IMR-90 (cell line): Measurements from ENCODE around the gene WDFY1. TPM values are rescaled to one million over a fixed set of nuclear protein-coding genes. Genes with fewer than 3 reads are reported as not detected.

Experiments used
- ATAC-seq: fragments of 200-7000 bp; cut with Tn5 transposase; 2 replicates; pipeline ENCODE4 v1.9.1; 2020; ENCODE audit warnings: low read depth, mild to moderate bottlenecking, moderate library complexity
- BruUV-seq: library from RNA; stranded (reverse); fragments of 400-500 nt; replicated peaks from 2 replicates; lab custom pipeline; 2021; lab: Mats Ljungman, UMichigan
- CTCF ChIA-PET: fragments of 300-600 bp; formaldehyde crosslinking; extraction: SDS; loops from one replicate; lab custom pipeline; 2021; ENCODE audit warnings: antibody characterized with exemption; lab: Yijun Ruan, JAX
- POLR2A ChIA-PET: fragments of 300-600 bp; sonication (Branson Sonifier 250); formaldehyde crosslinking; loops from one replicate; lab custom pipeline; 2022; ENCODE audit warnings: antibody characterized with exemption; ENCODE audit not compliant: unreplicated experiment; lab: Charles Lee
- DNase-seq: peaks from one replicate; pipeline ENCODE4 v3.0.0; 2013
- H2AFZ ChIP-seq: replicated peaks from 2 replicates; pipeline ENCODE3; 2013; ENCODE audit warnings: low read length, mild to moderate bottlenecking; ENCODE audit not compliant: poor library complexity
- H2AK5ac ChIP-seq: 2 replicates; pipeline ENCODE4 v1.6.1; 2013; ENCODE audit warnings: low read depth, low read length, inconsistent platforms
- H2AK9ac ChIP-seq: replicated peaks from 2 replicates; pipeline ENCODE3; 2013; ENCODE audit warnings: mild to moderate bottlenecking, low read depth, low read length, moderate library complexity; ENCODE audit not compliant: poor library complexity
- H2BK120ac ChIP-seq: 2 replicates; pipeline ENCODE4 v1.6.1; 2013; ENCODE audit warnings: low read depth, low read length, inconsistent platforms
- H2BK15ac ChIP-seq: 3 replicates; pipeline ENCODE4 v1.6.1; 2013; ENCODE audit warnings: low read depth, low read length, inconsistent platforms
- H2BK20ac ChIP-seq: 2 replicates; pipeline ENCODE4 v1.6.1; 2013; ENCODE audit warnings: low read depth, mild to moderate bottlenecking, inconsistent platforms, low read length, moderate library complexity
- H2BK5ac ChIP-seq: 2 replicates; pipeline ENCODE4 v1.6.1; 2013; ENCODE audit warnings: mild to moderate bottlenecking, low read depth, low read length, inconsistent platforms; ENCODE audit not compliant: poor library complexity, severe bottlenecking
- H3K14ac ChIP-seq: replicated peaks from 2 replicates; pipeline ENCODE4 v1.6.1; 2013; ENCODE audit warnings: low read depth, low read length, inconsistent platforms
- H3K18ac ChIP-seq: 2 replicates; pipeline ENCODE4 v1.6.1; 2013; ENCODE audit warnings: low read depth, low read length, control low read depth
- H3K23ac ChIP-seq: 2 replicates; pipeline ENCODE4 v1.6.1; 2013; ENCODE audit warnings: low read depth, low read length, inconsistent platforms
- H3K27ac ChIP-seq: 2 replicates; pipeline ENCODE4 v1.5.1; 2013; ENCODE audit warnings: mild to moderate bottlenecking, control low read depth, low read length; ENCODE audit not compliant: insufficient read depth
- H3K27me3 ChIP-seq: 2 replicates; pipeline ENCODE4 v1.6.1; 2013; ENCODE audit warnings: low read length; ENCODE audit not compliant: control insufficient read depth, insufficient read depth
- H3K36me3 ChIP-seq: 2 replicates; pipeline ENCODE4 v1.6.1; 2013; ENCODE audit warnings: low read length, mixed read lengths; ENCODE audit not compliant: control insufficient read depth, insufficient read depth
- H3K4ac ChIP-seq: 2 replicates; pipeline ENCODE4 v1.6.1; 2013; ENCODE audit warnings: low read depth, low read length, inconsistent platforms
- H3K4me1 ChIP-seq: 2 replicates; pipeline ENCODE4 v1.6.1; 2013; ENCODE audit warnings: low read length, mixed read lengths; ENCODE audit not compliant: control insufficient read depth, insufficient read depth
- H3K4me2 ChIP-seq: 2 replicates; pipeline ENCODE4 v1.6.1; 2013; ENCODE audit warnings: low read depth, mild to moderate bottlenecking, control low read depth, low read length, moderate library complexity
- H3K4me3 ChIP-seq: 2 replicates; pipeline ENCODE4 v1.5.1; 2013; ENCODE audit warnings: low read depth, mild to moderate bottlenecking, control low read depth, low read length, moderate library complexity; ENCODE audit not compliant: insufficient read depth
- H3K56ac ChIP-seq: 2 replicates; pipeline ENCODE4 v1.6.1; 2013; ENCODE audit warnings: low read length, inconsistent platforms; ENCODE audit not compliant: insufficient read depth; ENCODE audit errors: extremely low read depth
- H3K79me1 ChIP-seq, 2 experiments: 2 replicates each; pipeline ENCODE4 v1.6.1; 2013; ENCODE audit warnings: low read length in 2 of 2, inconsistent platforms in 1 of 2, low read depth in 1 of 2
- H3K9ac ChIP-seq: 2 replicates; pipeline ENCODE4 v1.6.1; 2013; ENCODE audit warnings: low read depth, low read length, control low read depth
- H3K9me1 ChIP-seq: 2 replicates; pipeline ENCODE4 v1.6.1; 2013; ENCODE audit warnings: low read length, inconsistent platforms; ENCODE audit not compliant: insufficient read depth
- H3K9me3 ChIP-seq: 2 replicates; pipeline ENCODE4 v1.6.1; 2013; ENCODE audit warnings: low read length; ENCODE audit not compliant: control insufficient read depth, insufficient read depth
- H4K20me1 ChIP-seq: 2 replicates; pipeline ENCODE4 v1.6.1; 2013; ENCODE audit warnings: low read length, inconsistent platforms; ENCODE audit not compliant: insufficient read depth
- H4K5ac ChIP-seq: 2 replicates; pipeline ENCODE4 v1.6.1; 2013; ENCODE audit warnings: mild to moderate bottlenecking, low read depth, low read length, control low read depth
- H4K8ac ChIP-seq, 2 experiments: 2 replicates each; pipeline ENCODE4 v1.6.1; 2013; ENCODE audit warnings: low read depth in 2 of 2, low read length in 2 of 2, control low read depth in 1 of 2, inconsistent platforms in 1 of 2
- H4K91ac ChIP-seq: 2 replicates; pipeline ENCODE4 v1.6.1; 2013; ENCODE audit warnings: low read depth, low read length, inconsistent platforms; ENCODE audit not compliant: insufficient read depth
- BHLHE40 ChIP-seq: fragments of 150-350 bp; IDR thresholded peaks from 2 replicates; pipeline ENCODE4 v1.6.1; 2016; ENCODE audit warnings: mild to moderate bottlenecking, low read depth, low read length
- CEBPB ChIP-seq: IDR thresholded peaks from 2 replicates; pipeline ENCODE4 v1.6.1; 2012; ENCODE audit warnings: low read depth, low read length, improper control_type of control experiment
- CHD1 ChIP-seq: IDR thresholded peaks from 2 replicates; pipeline ENCODE4 v1.6.1; 2012; ENCODE audit warnings: low read depth, low read length, improper control_type of control experiment
- FOS ChIP-seq: fragments of 150-350 bp; IDR thresholded peaks from 2 replicates; pipeline ENCODE4 v1.6.1; 2016; ENCODE audit warnings: low read depth, low read length
- MAFK ChIP-seq: IDR thresholded peaks from 2 replicates; pipeline ENCODE4 v1.6.1; 2012; ENCODE audit warnings: low read depth, low read length, improper control_type of control experiment
- MAZ ChIP-seq: IDR thresholded peaks from 2 replicates; pipeline ENCODE4 v1.6.1; 2012; ENCODE audit warnings: low read depth, mild to moderate bottlenecking, low read length, improper control_type of control experiment, moderate library complexity, borderline replicate concordance
- MXI1 ChIP-seq: IDR thresholded peaks from 2 replicates; pipeline ENCODE4 v1.6.1; 2012; ENCODE audit warnings: low read depth, mild to moderate bottlenecking, low read length, moderate library complexity, borderline replicate concordance
- NFE2L2 ChIP-seq: fragments of 150-350 bp; IDR thresholded peaks from 2 replicates; pipeline ENCODE4 v1.6.1; 2016; ENCODE audit warnings: low read depth, mild to moderate bottlenecking, low read length
- POLR2A ChIP-seq: IDR thresholded peaks from 2 replicates; pipeline ENCODE4 v1.6.1; 2012; ENCODE audit warnings: mild to moderate bottlenecking, low read depth, low read length
- RCOR1 ChIP-seq: IDR thresholded peaks from 2 replicates; pipeline ENCODE4 v1.6.1; 2012; ENCODE audit warnings: mild to moderate bottlenecking, low read length, improper control_type of control experiment; ENCODE audit not compliant: insufficient replicate concordance
- RFX5 ChIP-seq: IDR thresholded peaks from 2 replicates; pipeline ENCODE4 v1.8.0; 2012; ENCODE audit warnings: low read depth, mild to moderate bottlenecking, low read length, moderate library complexity
- SMC3 ChIP-seq: fragments of 150-350 bp; IDR thresholded peaks from 2 replicates; pipeline ENCODE4 v1.6.1; 2016; ENCODE audit warnings: low read depth, mild to moderate bottlenecking, antibody characterized with exemption, low read length, moderate library complexity
- USF2 ChIP-seq: fragments of 150-350 bp; IDR thresholded peaks from 2 replicates; pipeline ENCODE4 v1.6.1; 2017; ENCODE audit warnings: mild to moderate bottlenecking, antibody characterized with exemption, low read length, low read depth
- dilution Hi-C: fragments of 300-500 bp; cut with HindIII; formaldehyde crosslinking; loops from one replicate; pipeline ENCODE4 v1.14.3; 2018; ENCODE audit warnings: low sequenced_read_pairs; ENCODE audit not compliant: unreplicated experiment
- in situ Hi-C: fragments of 300-500 bp; cut with MboI; formaldehyde crosslinking; loops from 3 replicates; pipeline ENCODE4 v1.14.3; 2019; ENCODE audit warnings: low sequenced_read_pairs, inconsistent platforms, mixed read lengths
- intact Hi-C: fragments of 100-400 bp; cut with micrococcal nuclease; formaldehyde crosslinking; loops from 2 replicates; pipeline ENCODE4 v1.10.0; 2022
- polyA plus RNA-seq, 3 experiments: library from polyadenylated mRNA; depleted of rRNA; stranded (reverse); fragments of >200 nt; gene quantifications; 2 replicates each; pipeline ENCODE4 v1.2.3, GENCODE V29; 2012; ENCODE audit warnings: low replicate concordance in 1 of 3
- total RNA-seq: library from RNA; depleted of rRNA; stranded (reverse); fragments of >200 nt; gene quantifications from 2 replicates; pipeline ENCODE4 v1.2.3, GENCODE V29; 2012
- TF ChIP-seq, protein P1 (sequence below): fragments of 150-350 bp; IDR thresholded peaks from 2 replicates; pipeline ENCODE4 v1.6.1; 2016; ENCODE audit warnings: low read depth, mild to moderate bottlenecking, low read length, moderate library complexity, borderline replicate concordance
- TF ChIP-seq, protein P2 (sequence below): conservative IDR thresholded peaks from 2 replicates; pipeline ENCODE4 v1.5.1; 2012; ENCODE audit warnings: mild to moderate bottlenecking, low read depth, low read length, improper control_type of control experiment

The WDFY1 gene
- total and polyA plus RNA-seq, 2 of the 4 experiments (the other 2 are of a cell fraction): 35.6 to 93.6 TPM

GRCh38 chr2:223914324-223914723, 30.8 kb downstream of the WDFY1 start:
- no peaks in the 10 kb centered on the region for H3K9me3 ChIP-seq
- H3K4me2 ChIP-seq: no peak overlapping the region
- no peak overlapping the region for H4K8ac ChIP-seq
- dilution Hi-C loops: no loop called here
- H3K27me3 ChIP-seq: no peaks in the 10 kb centered on the region
- H3K56ac ChIP-seq: no peak overlapping the region
- peak overlapping the region; percentile 56 for H2BK5ac ChIP-seq
- no TSS peak for BruUV-seq
- H3K4ac ChIP-seq: no peak overlapping the region
- intact Hi-C loops: no loop called here
- no peak overlapping the region for H2BK120ac ChIP-seq
- peaks cover 20% of the 10 kb centered on the region for H3K4me1 ChIP-seq
- H3K79me1 ChIP-seq: peaks cover 38 to 62% of the 10 kb centered on the region in 2 experiments
- H3K4me3 ChIP-seq: no peak overlapping the region
- H2AFZ ChIP-seq: no peak overlapping the region
- CTCF ChIA-PET: interaction anchor here (0.6 to 1.0 kb wide), 2 partner anchors 9 to 1049 kb away, joined by 3 read pairs; no protein-coding TSS in a partner anchor
- H3K23ac ChIP-seq: no peak overlapping the region
- DNase-seq (peak; percentile 76), ATAC-seq (peak; percentile 79)
- H4K5ac ChIP-seq: no peak overlapping the region
- H2AK5ac ChIP-seq: no peak overlapping the region
- H3K14ac ChIP-seq: no peak overlapping the region
- peak overlapping the region; percentile 96; the same call in 1 of the 2 replicates for H3K27ac ChIP-seq
- no peak overlapping the region for H3K18ac ChIP-seq
- H3K9ac ChIP-seq: no peak overlapping the region
- H4K91ac ChIP-seq: no peak overlapping the region
- H4K20me1 ChIP-seq: peaks cover 22% of the 10 kb centered on the region
- in situ Hi-C loops: no loop called here
- H3K9me1 ChIP-seq: peaks cover 13% of the 10 kb centered on the region
- TF ChIP-seq USF2 (no peak), MXI1 (no peak), CEBPB (peak; percentile 61), CHD1 (no peak), RCOR1 (no peak), NFE2L2 (no peak), MAFK (no peak), RFX5 (no peak), MAZ (no peak), POLR2A (no peak), BHLHE40 (0 out of 2 replicates have a peak, but pooled peaks have one; percentile 35), SMC3 (no peak), FOS (no peak)
- TF ChIP-seq, protein P1, sequence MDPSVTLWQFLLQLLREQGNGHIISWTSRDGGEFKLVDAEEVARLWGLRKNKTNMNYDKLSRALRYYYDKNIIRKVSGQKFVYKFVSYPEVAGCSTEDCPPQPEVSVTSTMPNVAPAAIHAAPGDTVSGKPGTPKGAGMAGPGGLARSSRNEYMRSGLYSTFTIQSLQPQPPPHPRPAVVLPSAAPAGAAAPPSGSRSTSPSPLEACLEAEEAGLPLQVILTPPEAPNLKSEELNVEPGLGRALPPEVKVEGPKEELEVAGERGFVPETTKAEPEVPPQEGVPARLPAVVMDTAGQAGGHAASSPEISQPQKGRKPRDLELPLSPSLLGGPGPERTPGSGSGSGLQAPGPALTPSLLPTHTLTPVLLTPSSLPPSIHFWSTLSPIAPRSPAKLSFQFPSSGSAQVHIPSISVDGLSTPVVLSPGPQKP: no peak
- TF ChIP-seq, protein P2, sequence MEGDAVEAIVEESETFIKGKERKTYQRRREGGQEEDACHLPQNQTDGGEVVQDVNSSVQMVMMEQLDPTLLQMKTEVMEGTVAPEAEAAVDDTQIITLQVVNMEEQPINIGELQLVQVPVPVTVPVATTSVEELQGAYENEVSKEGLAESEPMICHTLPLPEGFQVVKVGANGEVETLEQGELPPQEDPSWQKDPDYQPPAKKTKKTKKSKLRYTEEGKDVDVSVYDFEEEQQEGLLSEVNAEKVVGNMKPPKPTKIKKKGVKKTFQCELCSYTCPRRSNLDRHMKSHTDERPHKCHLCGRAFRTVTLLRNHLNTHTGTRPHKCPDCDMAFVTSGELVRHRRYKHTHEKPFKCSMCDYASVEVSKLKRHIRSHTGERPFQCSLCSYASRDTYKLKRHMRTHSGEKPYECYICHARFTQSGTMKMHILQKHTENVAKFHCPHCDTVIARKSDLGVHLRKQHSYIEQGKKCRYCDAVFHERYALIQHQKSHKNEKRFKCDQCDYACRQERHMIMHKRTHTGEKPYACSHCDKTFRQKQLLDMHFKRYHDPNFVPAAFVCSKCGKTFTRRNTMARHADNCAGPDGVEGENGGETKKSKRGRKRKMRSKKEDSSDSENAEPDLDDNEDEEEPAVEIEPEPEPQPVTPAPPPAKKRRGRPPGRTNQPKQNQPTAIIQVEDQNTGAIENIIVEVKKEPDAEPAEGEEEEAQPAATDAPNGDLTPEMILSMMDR: no peak
- POLR2A ChIA-PET: no interaction called here
- peaks cover 18% of the 10 kb centered on the region for H3K36me3 ChIP-seq
- no peak overlapping the region for H2BK20ac ChIP-seq
- H2AK9ac ChIP-seq: no peak overlapping the region
- no peak overlapping the region for H2BK15ac ChIP-seq
